Psoas muscle (tissue), 8 donors: Measurements from ENCODE around the gene NPR2. TPM values are rescaled to one million over a fixed set of nuclear protein-coding genes. Genes with fewer than 3 reads are reported as not detected.
A peak's percentile ranks its signal among the peaks of the same experiment; 100 is the strongest.

Source experiments
- ATAC-seq, 4 donors: fragments of 200-7000 bp; cut with Tn5 transposase; one replicate each; pipeline ENCODE4 v1.9.1; 2020; ENCODE audit warnings: moderate library complexity in 3 of 4, mild to moderate bottlenecking in 2 of 4
- DNase-seq, 2 donors: peaks; one replicate each; pipeline ENCODE4 v3.0.0-alpha.2; 2020
- H3K27ac ChIP-seq: fragments of 200-600 bp; one replicate; pipeline ENCODE4 v1.8.0; 2022
- H3K27me3 ChIP-seq, 3 donors: fragments of 200-600 bp in 1 of 3; one replicate each; pipeline versions ENCODE4 v1.6.1 to v1.8.0; 2013 to 2022; ENCODE audit warnings: low read length in 2 of 3, mild to moderate bottlenecking in 2 of 3, moderate library complexity in 1 of 3; ENCODE audit not compliant: insufficient read depth in 3 of 3
- H3K36me3 ChIP-seq, 2 donors: fragments of 200-600 bp in 1 of 2; one replicate each; pipeline versions ENCODE4 v1.6.1 to v1.8.0; 2013 to 2022; ENCODE audit warnings: low read depth in 1 of 2, mild to moderate bottlenecking in 1 of 2, moderate library complexity in 1 of 2; ENCODE audit not compliant: insufficient read depth in 1 of 2
- H3K4me1 ChIP-seq: fragments of 200-600 bp; one replicate; pipeline ENCODE4 v1.8.0; 2022
- H3K4me3 ChIP-seq: fragments of 200-600 bp; one replicate; pipeline ENCODE4 v1.8.0; 2022; ENCODE audit warnings: mild to moderate bottlenecking
- H3K9me3 ChIP-seq: fragments of 200-600 bp; one replicate; pipeline ENCODE4 v1.8.0; 2022
- WGBS, 3 donors: extraction: QIAGEN DNeasy Blood & Tissue Kit; methylation state at CpG; one replicate each; pipeline versions ENCODE4 v1.1.6 to v1.1.7; 2013; 5-methylcytosine and 5-hydroxymethylcytosine counted together
- intact Hi-C, 2 donors: fragments of 100-400 bp; cut with DNase I; formaldehyde crosslinking; loops; one replicate each; pipeline versions ENCODE4 v1.11.0 to v1.14.2; 2022
- polyA plus RNA-seq, 3 donors: library from polyadenylated mRNA; stranded (reverse); fragments of 200-250 nt; gene quantifications; one replicate each; pipeline ENCODE4 v1.2.3, GENCODE V29; 2013
- total RNA-seq, 4 donors: library from RNA; stranded (reverse); fragmentation: NEBNext Ultra II Directional in 2 of 4; extraction: Animal tissue kit (Norgen Biotek cat#: 25700) in 2 of 4; gene quantifications; one replicate each; pipeline versions ENCODE4 v1.2.1 to v1.2.4, GENCODE V29; 2021 to 2023
- TF ChIP-seq, protein P1 (sequence below): fragments of 200-600 bp; IDR thresholded peaks from one replicate; pipeline ENCODE4 v1.8.0; 2022; ENCODE audit warnings: antibody characterized with exemption
- donor health status: healthy with polysubstance abuse.
- donor health status: DM: no; HTN: no; CAD: no; lungs with moderate emphysema.
- donor health status: Bipolar disorder and iron deficiency.
- donor health status: healthy.
- donor health status: DM: yes; HTN: yes; CAD: no.
- donor health status: DM: no; HTN: no; CAD: no.
- donor health status: DM: no; HTN: no; CAD: no.
- donor health status: DM: yes; HTN: yes; CAD: no.

NPR2 gene
- total and polyA plus RNA-seq, 7 donors: 8.7 to 28.4 (median 15.5) TPM

DNA sequence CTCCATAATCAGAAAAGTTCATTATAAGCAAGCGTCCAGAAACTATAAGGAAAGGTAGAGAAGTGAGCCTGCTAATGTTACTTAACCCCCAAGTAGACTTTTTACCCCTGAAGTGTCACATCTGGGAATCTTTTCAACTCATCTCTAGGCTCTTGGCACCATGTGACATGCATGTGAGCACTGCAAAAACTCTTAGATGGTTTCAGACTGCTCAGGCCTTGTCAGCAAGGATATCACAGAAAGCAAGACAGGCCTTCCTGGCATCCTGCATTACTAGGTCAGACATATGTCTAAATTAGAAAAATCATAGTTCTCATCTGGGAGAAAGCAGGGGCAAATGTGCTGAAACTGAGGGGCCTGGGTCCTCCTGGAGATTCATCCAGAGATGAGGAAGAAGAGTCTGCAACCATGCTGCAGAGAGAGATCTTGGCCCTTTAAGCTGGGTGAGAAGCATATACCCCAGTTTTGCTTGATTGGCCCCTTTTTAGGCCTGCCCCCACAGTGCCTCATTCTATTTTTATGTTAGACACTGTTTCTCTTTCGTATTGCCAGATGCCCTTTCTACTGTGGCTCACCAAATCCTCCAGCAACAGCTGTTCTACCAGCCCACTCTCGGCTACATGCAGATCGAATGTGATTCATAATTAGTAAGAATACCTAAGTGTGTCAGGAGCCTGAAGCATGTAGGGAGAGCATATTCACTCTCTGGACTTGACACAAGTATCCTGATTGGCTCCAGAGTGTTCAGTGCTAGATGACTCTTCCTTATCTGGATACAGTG, 56.6 kb downstream of the NPR2 start:
- peak; percentile 96 to 98 (median 96) for ATAC-seq
- H3K4me1 ChIP-seq: peaks cover 36% of the 10 kb centered on the region
- H3K9me3 ChIP-seq: no peaks in the 10 kb centered on the region
- WGBS, 3 donors: 45 to 55% (median 45%) methylated on average over 4 of the region's 4 CpGs
- peak overlapping the region; percentile 84 for H3K27ac ChIP-seq
- peaks cover 0 to 16% of the 10 kb centered on the region in 2 donors for H3K36me3 ChIP-seq
- TF ChIP-seq, protein P1, sequence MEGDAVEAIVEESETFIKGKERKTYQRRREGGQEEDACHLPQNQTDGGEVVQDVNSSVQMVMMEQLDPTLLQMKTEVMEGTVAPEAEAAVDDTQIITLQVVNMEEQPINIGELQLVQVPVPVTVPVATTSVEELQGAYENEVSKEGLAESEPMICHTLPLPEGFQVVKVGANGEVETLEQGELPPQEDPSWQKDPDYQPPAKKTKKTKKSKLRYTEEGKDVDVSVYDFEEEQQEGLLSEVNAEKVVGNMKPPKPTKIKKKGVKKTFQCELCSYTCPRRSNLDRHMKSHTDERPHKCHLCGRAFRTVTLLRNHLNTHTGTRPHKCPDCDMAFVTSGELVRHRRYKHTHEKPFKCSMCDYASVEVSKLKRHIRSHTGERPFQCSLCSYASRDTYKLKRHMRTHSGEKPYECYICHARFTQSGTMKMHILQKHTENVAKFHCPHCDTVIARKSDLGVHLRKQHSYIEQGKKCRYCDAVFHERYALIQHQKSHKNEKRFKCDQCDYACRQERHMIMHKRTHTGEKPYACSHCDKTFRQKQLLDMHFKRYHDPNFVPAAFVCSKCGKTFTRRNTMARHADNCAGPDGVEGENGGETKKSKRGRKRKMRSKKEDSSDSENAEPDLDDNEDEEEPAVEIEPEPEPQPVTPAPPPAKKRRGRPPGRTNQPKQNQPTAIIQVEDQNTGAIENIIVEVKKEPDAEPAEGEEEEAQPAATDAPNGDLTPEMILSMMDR: no peak
- no peak for DNase-seq
- H3K4me3 ChIP-seq: peak overlapping the region; percentile 16
- no peaks in the 10 kb centered on the region for H3K27me3 ChIP-seq
- intact Hi-C loops: no loop called here

- ATAC-seq (no peak), DNase-seq (no peak)
- Histone ChIP-seq H3K27me3 (no peaks in the 10 kb centered on the region), H3K36me3 (peaks cover 0 to 14% of the 10 kb centered on the region in 2 donors), H3K4me1 (peaks cover 16% of the 10 kb centered on the region), H3K9me3 (no peaks in the 10 kb centered on the region), H3K27ac (no peak overlapping the region), H3K4me3 (no peak overlapping the region)
- intact Hi-C loops: loop anchor here in 1 of 2 donors (5.0 kb wide), 1 partner anchor 50 kb away; no protein-coding TSS in a partner anchor
- TF ChIP-seq, protein P1: no peak
- 86 to 93% (median 86%) methylated on average over 2 of the region's 2 CpGs for WGBS, 3 donors
Observed at GRCh38 chr9:35852267-35852815, 61.0 kb downstream of the NPR2 start.

DNA sequence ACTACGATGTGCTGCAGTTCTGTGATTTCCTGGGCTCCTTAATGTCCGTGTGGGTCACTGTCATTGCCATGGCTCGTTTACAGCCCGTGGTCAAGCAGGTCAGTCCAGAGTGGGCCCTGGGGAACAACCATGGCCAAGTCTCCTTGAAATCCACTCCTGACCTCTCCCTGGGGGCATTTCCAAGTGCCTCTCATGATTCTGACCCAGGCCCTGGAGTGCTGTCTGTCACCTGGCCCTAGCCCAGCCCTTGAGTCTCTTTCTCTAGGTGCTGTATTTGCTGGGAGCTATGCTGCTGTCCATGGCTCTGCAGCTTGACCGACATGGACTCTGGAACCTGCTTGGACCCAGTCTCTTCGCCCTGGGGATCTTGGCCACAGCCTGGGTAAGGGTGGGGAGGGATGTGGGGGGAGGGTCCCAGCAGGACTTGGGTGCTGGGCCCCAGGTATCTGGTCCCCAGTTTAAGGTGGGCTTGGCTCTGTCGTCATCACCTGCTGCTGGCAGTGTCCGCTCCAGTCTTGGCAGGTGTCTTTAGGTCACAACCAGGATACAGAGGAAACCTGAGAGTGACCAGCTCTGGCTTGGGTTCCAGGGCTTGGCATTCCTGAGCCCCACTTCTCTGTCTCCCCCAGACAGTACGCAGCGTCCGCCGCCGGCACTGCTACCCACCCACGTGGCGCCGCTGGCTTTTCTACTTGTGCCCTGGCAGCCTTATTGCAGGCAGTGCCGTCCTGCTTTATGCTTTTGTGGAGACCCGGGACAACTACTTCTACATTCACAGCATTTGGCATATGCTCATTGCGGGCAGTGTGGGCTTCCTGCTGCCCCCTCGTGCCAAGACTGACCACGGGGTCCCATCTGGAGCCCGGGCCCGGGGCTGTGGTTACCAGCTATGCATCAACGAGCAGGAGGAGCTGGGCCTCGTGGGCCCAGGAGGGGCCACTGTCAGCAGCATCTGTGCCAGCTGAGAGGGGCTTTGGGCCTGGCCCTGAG, 61.8 kb downstream of the NPR2 start:
- H3K9me3 ChIP-seq: no peaks in the 10 kb centered on the region
- H3K27me3 ChIP-seq: no peaks in the 10 kb centered on the region
- H3K27ac ChIP-seq: no peak overlapping the region
- intact Hi-C loops: loop anchor here in 1 of 2 donors (5.0 kb wide), 1 partner anchor 49 kb away; no protein-coding TSS in a partner anchor
- 83 to 88% (median 87%) methylated on average over 25 of the region's 25 CpGs for WGBS, 3 donors
- TF ChIP-seq, protein P1: no peak
- H3K4me1 ChIP-seq: peaks cover 7% of the 10 kb centered on the region
- ATAC-seq: no peak
- H3K4me3 ChIP-seq: no peak overlapping the region
- H3K36me3 ChIP-seq: peaks cover 0 to 14% of the 10 kb centered on the region in 2 donors
- no peak for DNase-seq

- Histone ChIP-seq H3K27ac (no peak overlapping the region), H3K36me3 (peaks cover 0 to 14% of the 10 kb centered on the region in 2 donors), H3K27me3 (no peaks in the 10 kb centered on the region), H3K4me1 (no peaks in the 10 kb centered on the region), H3K9me3 (no peaks in the 10 kb centered on the region), H3K4me3 (no peak overlapping the region)
- 84 to 88% (median 88%) methylated on average over 7 of the region's 7 CpGs for WGBS, 3 donors
- TF ChIP-seq, protein P1: no peak
- intact Hi-C loops: loop anchor here in 1 of 2 donors (5.0 kb wide), 1 partner anchor 48 kb away; no protein-coding TSS in a partner anchor
- DNase-seq (no peak), ATAC-seq (no peak)
Observed at GRCh38 chr9:35854091-35854762, 62.8 kb downstream of the NPR2 start.
